H1 (cell line): Measurements from ENCODE around the gene RPL19. TPM values are rescaled to one million over a fixed set of nuclear protein-coding genes. Genes with fewer than 3 reads are reported as not detected.
A peak's percentile ranks its signal among the peaks of the same experiment; 100 is the strongest.

Experiments used
- CTCF ChIA-PET: fragments of 300-600 bp; sonication (Branson Sonifier 250); formaldehyde crosslinking; loops from one replicate; lab custom pipeline; 2021; ENCODE audit not compliant: partially characterized antibody; lab: Charles Lee
- POLR2A ChIA-PET: fragments of 300-600 bp; sonication (Branson Sonifier 250); formaldehyde crosslinking; loops from one replicate; lab custom pipeline; 2021; ENCODE audit warnings: inconsistent platforms; ENCODE audit not compliant: partially characterized antibody; lab: Charles Lee
- DNase-seq, 2 experiments: peaks; one replicate each; pipeline versions ENCODE4 v3.0.0 to v3.0.0-alpha.2; 2010 to 2022; ENCODE audit warnings: low spot score in 2 of 2, low read depth in 1 of 2, mixed read lengths in 1 of 2
- FAIRE-seq: peaks from 2 replicates; lab custom pipeline; 2011; peaks lifted over from hg19 to GRCh38; lab: Jason Lieb, UNC
- H2AFZ ChIP-seq: 2 replicates; pipeline ENCODE4 v1.8.1; 2012; ENCODE audit warnings: low read length, inconsistent platforms
- H2AK5ac ChIP-seq: 2 replicates; pipeline ENCODE4 v1.6.1; 2013; ENCODE audit warnings: low read depth, low read length
- H2BK120ac ChIP-seq: replicated peaks from 2 replicates; pipeline ENCODE3; 2013; ENCODE audit warnings: low read depth, low read length, inconsistent platforms
- H2BK12ac ChIP-seq: 2 replicates; pipeline ENCODE4 v1.6.1; 2013; ENCODE audit warnings: low read depth, low read length
- H2BK15ac ChIP-seq: 2 replicates; pipeline ENCODE4 v1.6.1; 2013; ENCODE audit warnings: low read length
- H2BK20ac ChIP-seq: 2 replicates; pipeline ENCODE4 v1.6.1; 2013; ENCODE audit warnings: low read length
- H2BK5ac ChIP-seq: 2 replicates; pipeline ENCODE4 v1.6.1; 2013; ENCODE audit warnings: low read depth, low read length
- H3K14ac ChIP-seq: 2 replicates; pipeline ENCODE4 v1.6.1; 2013; ENCODE audit warnings: inconsistent platforms; ENCODE audit not compliant: insufficient read length
- H3K18ac ChIP-seq: 2 replicates; pipeline ENCODE4 v1.6.1; 2013; ENCODE audit warnings: low read length; ENCODE audit errors: extremely low read depth
- H3K23ac ChIP-seq: 2 replicates; pipeline ENCODE4 v1.6.1; 2013; ENCODE audit warnings: inconsistent platforms; ENCODE audit not compliant: insufficient read length
- H3K23me2 ChIP-seq: 2 replicates; pipeline ENCODE4 v1.6.1; 2013; ENCODE audit warnings: low read depth, low read length
- H3K27ac ChIP-seq: 2 replicates; pipeline ENCODE4 v1.6.1; 2011; ENCODE audit warnings: low read depth, low read length, inconsistent platforms
- H3K27me3 ChIP-seq, 4 experiments: replicated peaks in 1 of 4; 1 replicate in 1 of 4; 2 replicates in 3 of 4; pipeline versions ENCODE4 v1.6.1 to v1.8.1; 2011 to 2013; ENCODE audit warnings: low read length in 3 of 4, mild to moderate bottlenecking in 3 of 4, inconsistent platforms in 2 of 4, mixed read lengths in 2 of 4, moderate library complexity in 1 of 4; ENCODE audit not compliant: control insufficient read depth in 3 of 4, insufficient read depth in 3 of 4; ENCODE audit errors: extremely low read depth in 1 of 4
- H3K36me3 ChIP-seq, 4 experiments: 2 replicates each; pipeline versions ENCODE4 v1.6.1 to v1.8.1; 2011 to 2013; ENCODE audit warnings: mild to moderate bottlenecking in 4 of 4, low read length in 3 of 4, moderate library complexity in 2 of 4, control low read depth in 1 of 4, inconsistent platforms in 1 of 4; ENCODE audit not compliant: insufficient read depth in 4 of 4, control insufficient read depth in 2 of 4
- H3K4ac ChIP-seq: replicated peaks from 2 replicates; pipeline ENCODE3; 2013; ENCODE audit warnings: low read length, low read depth, mixed read lengths, inconsistent platforms; ENCODE audit not compliant: insufficient read length
- H3K4me1 ChIP-seq, 4 experiments: replicated peaks in 1 of 4; 1 replicate in 1 of 4; 2 replicates in 3 of 4; pipeline versions ENCODE4 v1.6.1 to v1.8.1; 2011 to 2013; ENCODE audit warnings: low read length in 3 of 4, inconsistent platforms in 2 of 4, mixed read lengths in 1 of 4; ENCODE audit not compliant: insufficient read depth in 4 of 4, control insufficient read depth in 3 of 4
- H3K4me2 ChIP-seq, 2 experiments: 2 replicates each; pipeline versions ENCODE4 v1.6.1 to v1.8.1; 2011 to 2013; ENCODE audit warnings: low read depth in 2 of 2, low read length in 2 of 2, control low read depth in 1 of 2, inconsistent platforms in 1 of 2, mild to moderate bottlenecking in 1 of 2; ENCODE audit not compliant: insufficient read depth in 1 of 2
- H3K4me3 ChIP-seq, 4 experiments: fragments of 200-600, 300-600 bp in 1 of 4; sonication (generic), shearing (Covaris generic), sonication (Bioruptor Twin) in 1 of 4; 2 replicates each; pipeline versions ENCODE4 v1.5.1 to v1.8.1; 2011 to 2016; ENCODE audit warnings: low read length in 4 of 4, low read depth in 3 of 4, control low read depth in 2 of 4, inconsistent platforms in 2 of 4, mild to moderate bottlenecking in 2 of 4, mixed read lengths in 1 of 4, moderate library complexity in 1 of 4; ENCODE audit not compliant: insufficient read depth in 2 of 4; ENCODE audit errors: extremely low read depth in 1 of 4
- H3K56ac ChIP-seq: replicated peaks from 2 replicates; pipeline ENCODE3; 2013; ENCODE audit warnings: low read depth, mild to moderate bottlenecking, mixed read lengths, low read length, inconsistent platforms; ENCODE audit not compliant: insufficient read length
- H3K79me1 ChIP-seq: 2 replicates; pipeline ENCODE4 v1.6.1; 2013; ENCODE audit warnings: low read depth, low read length, control low read depth
- H3K79me2 ChIP-seq, 2 experiments: 2 replicates each; pipeline versions ENCODE4 v1.6.1 to v1.8.1; 2012 to 2013; ENCODE audit warnings: low read length in 2 of 2, mild to moderate bottlenecking in 2 of 2, inconsistent platforms in 1 of 2; ENCODE audit not compliant: insufficient read depth in 2 of 2, control insufficient read depth in 1 of 2
- H3K9ac ChIP-seq, 4 experiments: replicated peaks in 1 of 4; 1 replicate in 1 of 4; 2 replicates in 3 of 4; pipeline versions ENCODE4 v1.6.1 to v1.8.1; 2011 to 2013; ENCODE audit warnings: low read depth in 3 of 4, low read length in 3 of 4, control low read depth in 2 of 4, mild to moderate bottlenecking in 2 of 4, moderate library complexity in 2 of 4, inconsistent platforms in 1 of 4; ENCODE audit errors: extremely low read depth in 1 of 4
- H3K9me3 ChIP-seq, 2 experiments: 2 replicates each; pipeline versions ENCODE4 v1.6.1 to v1.8.1; 2012 to 2013; ENCODE audit warnings: mild to moderate bottlenecking in 2 of 2, moderate library complexity in 2 of 2, control low read depth in 1 of 2, inconsistent platforms in 1 of 2, low read depth in 1 of 2, low read length in 1 of 2, mixed read lengths in 1 of 2; ENCODE audit not compliant: insufficient read depth in 2 of 2
- H4K20me1 ChIP-seq, 2 experiments: replicated peaks in 1 of 2; 2 replicates each; pipeline versions ENCODE3 to v1.8.1; 2011 to 2013; ENCODE audit warnings: inconsistent platforms in 2 of 2, low read length in 2 of 2, mild to moderate bottlenecking in 1 of 2; ENCODE audit not compliant: insufficient read depth in 2 of 2, control insufficient read depth in 1 of 2
- H4K5ac ChIP-seq: 2 replicates; pipeline ENCODE4 v1.6.1; 2013; ENCODE audit warnings: low read length, low read depth, mixed read lengths, inconsistent platforms; ENCODE audit not compliant: insufficient read length
- H4K8ac ChIP-seq: 2 replicates; pipeline ENCODE4 v1.8.0; 2013; ENCODE audit warnings: mild to moderate bottlenecking, moderate library complexity, low read length, inconsistent platforms; ENCODE audit not compliant: insufficient read depth; ENCODE audit errors: extremely low read depth
- H4K91ac ChIP-seq: replicated peaks from 2 replicates; pipeline ENCODE3; 2013; ENCODE audit warnings: low read length, mixed read lengths, inconsistent platforms; ENCODE audit not compliant: insufficient read length
- BACH1 ChIP-seq: IDR thresholded peaks from 2 replicates; pipeline ENCODE4 v1.6.1; 2012; ENCODE audit warnings: low read length, improper control_type of control experiment
- CTBP2 ChIP-seq: IDR thresholded peaks from 2 replicates; pipeline ENCODE4 v1.7.0; 2011; ENCODE audit warnings: borderline replicate concordance, mild to moderate bottlenecking, moderate library complexity, mixed read lengths, low read length; ENCODE audit not compliant: insufficient read depth, insufficient read length
- EZH2 ChIP-seq: fragments of 200-600 bp; sonication (generic); IDR thresholded peaks from 2 replicates; pipeline ENCODE4 v1.7.1; 2012; ENCODE audit warnings: low read depth, mild to moderate bottlenecking, moderate library complexity, low read length, inconsistent platforms; ENCODE audit not compliant: severe bottlenecking
- HDAC6 ChIP-seq: IDR thresholded peaks from one replicate; pipeline ENCODE4 v1.7.1; 2012; ENCODE audit warnings: low read depth, mild to moderate bottlenecking, inconsistent platforms, low read length, moderate library complexity
- SP4 ChIP-seq: IDR thresholded peaks from 2 replicates; pipeline ENCODE4 v1.6.1; 2012; ENCODE audit warnings: low read length, inconsistent platforms
- TAF1 ChIP-seq: IDR thresholded peaks from 2 replicates; pipeline ENCODE4 v1.6.1; 2011; ENCODE audit warnings: mild to moderate bottlenecking, low read depth, low read length
- TBP ChIP-seq: IDR thresholded peaks from 2 replicates; pipeline ENCODE4 v1.6.1; 2011; ENCODE audit warnings: low read depth, low read length, improper control_type of control experiment
- WGBS, 2 experiments: shearing (Covaris generic) in 1 of 2; methylation state at CpG; one replicate each; pipeline versions ENCODE4 v1.1.6 to v1.1.7; 2013 to 2015; ENCODE audit warnings: low lambda C conversion rate in 2 of 2, mixed read lengths in 2 of 2, inconsistent platforms in 1 of 2, low coverage in 1 of 2, missing lambda C conversion rate in 1 of 2; ENCODE audit not compliant: insufficient replicate concordance in 2 of 2, insufficient coverage in 1 of 2, insufficient read length in 1 of 2; ENCODE audit errors: extremely low coverage in 1 of 2, missing lambda C conversion rate in 1 of 2; 5-methylcytosine and 5-hydroxymethylcytosine counted together
- polyA plus RNA-seq, 7 experiments: library from polyadenylated mRNA; depleted of rRNA in 3 of 7; stranded (reverse) in 5 of 7; unstranded in 2 of 7; fragments of >200 nt in 5 of 7; fragments of 200-250 nt in 2 of 7; gene quantifications; 1 replicate in 5 of 7; 2 replicates in 1 of 7; 4 replicates in 1 of 7; pipeline versions ENCODE4 v1.2.1 to v1.2.3, GENCODE V29; 2011 to 2013; ENCODE audit warnings: missing spikeins in 2 of 7, mixed read lengths in 2 of 7
- total RNA-seq: library from RNA; stranded (reverse); fragmentation: NEBNext Ultra II Directional; extraction: Animal tissue kit (Norgen Biotek cat#: 25700); gene quantifications from 2 replicates; pipeline ENCODE4 v1.2.1, GENCODE V29; 2021
- TF ChIP-seq, protein P1 (sequence below): IDR thresholded peaks from 2 replicates; pipeline ENCODE4 v1.6.1; 2012; ENCODE audit warnings: inconsistent platforms

The RPL19 gene
- total and polyA plus RNA-seq, 2 of the 8 experiments (the other 6 are each of a cell fraction or from before 2014, with no cell fraction given): 2,108 to 2,182 TPM

DNA sequence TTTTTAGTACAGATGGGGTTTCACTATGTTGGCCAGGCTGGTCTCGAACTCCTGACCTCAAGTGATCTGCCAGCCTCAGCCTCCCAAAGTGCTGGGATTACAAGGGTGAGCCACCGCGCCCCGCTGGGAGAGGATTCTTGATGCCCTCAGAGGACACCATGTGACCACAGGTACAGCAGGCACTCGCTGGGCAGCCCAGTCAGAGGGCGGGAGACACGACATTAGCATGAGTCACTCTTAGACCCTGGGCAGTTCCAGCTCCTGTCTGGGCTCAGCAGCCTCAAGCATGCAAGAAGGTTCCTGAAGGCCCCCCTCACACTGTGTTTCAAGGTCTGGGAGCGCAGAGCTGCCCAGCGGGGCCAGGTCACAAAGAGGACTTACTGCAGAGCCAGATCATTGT lies 13.8 kb downstream of the RPL19 start:
- Histone ChIP-seq H3K14ac (no peak overlapping the region), H2BK20ac (no peak overlapping the region), H4K91ac (no peak overlapping the region), H3K36me3 (no peaks in the 10 kb centered on the region), H3K23me2 (peaks cover 6% of the 10 kb centered on the region; the same call in 1 of the 2 replicates), H3K56ac (no peak overlapping the region), H3K4me3 (no peak overlapping the region), H4K20me1 (no peaks in the 10 kb centered on the region), H4K5ac (no peak overlapping the region), H3K27ac (no peak overlapping the region), H2AK5ac (peak overlapping the region; percentile 75; the same call in 1 of the 2 replicates), H2AFZ (no peak overlapping the region), H3K9ac (no peak overlapping the region), H3K4me2 (no peak overlapping the region), H3K4me1 (peaks cover 5 to 31% (median 20%) of the 10 kb centered on the region in 4 experiments), H3K18ac (no peak overlapping the region), H2BK12ac (no peak overlapping the region), H3K23ac (no peak overlapping the region), H3K4ac (no peak overlapping the region)
- 86% methylated on average over 9 of the region's 9 CpGs; no CpG with 5 or more reads in 1 of the 2 experiments for WGBS, 2 experiments
- CTCF ChIA-PET: interaction anchor here (2.2 to 24.1 kb wide), 3 partner anchors 9 to 26 kb away, joined by 8 to 982 read pairs (median 10); partner anchors contain the start of gene STAC2
- POLR2A ChIA-PET: interaction anchor here (1.0 to 3.9 kb wide), 6 partner anchors 10 to 37 kb away, joined by 3 to 13 read pairs (median 5); partner anchors contain the start of gene RPL19
- TF ChIP-seq EZH2 (no peak), HDAC6 (no peak), CTBP2 (no peak), BACH1 (no peak), TBP (no peak), TAF1 (no peak), SP4 (no peak)
- TF ChIP-seq, protein P1, sequence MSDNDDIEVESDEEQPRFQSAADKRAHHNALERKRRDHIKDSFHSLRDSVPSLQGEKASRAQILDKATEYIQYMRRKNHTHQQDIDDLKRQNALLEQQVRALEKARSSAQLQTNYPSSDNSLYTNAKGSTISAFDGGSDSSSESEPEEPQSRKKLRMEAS: no peak
- TF ChIP-seq, all 59 proteins: peak for 0
- H3K27me3 ChIP-seq: peaks cover 0 to 14% (median 8%) of the 10 kb centered on the region in 4 experiments; a peak in 5 of 7 replicates
- no peak for DNase-seq
- H2BK5ac ChIP-seq: no peak overlapping the region
- no peak overlapping the region; the same call in 1 of the 2 replicates for H4K8ac ChIP-seq
- no peaks in the 10 kb centered on the region for H3K9me3 ChIP-seq
- no peak overlapping the region for H2BK120ac ChIP-seq
- no peaks in the 10 kb centered on the region for H3K79me1 ChIP-seq
- no peak for FAIRE-seq
- H2BK15ac ChIP-seq: no peak overlapping the region
- H3K79me2 ChIP-seq: no peaks in the 10 kb centered on the region
